NCI-H1694 treated with DMSO at 0.1 percent for 48 hours (cell line): ENCODE measurements around the gene LARP4B.

ENCODE experiments used
- DNase-seq: peaks from one replicate; lab custom pipeline; 2025; lab: John Stamatoyannopoulos, UW

LARP4B gene

DNA sequence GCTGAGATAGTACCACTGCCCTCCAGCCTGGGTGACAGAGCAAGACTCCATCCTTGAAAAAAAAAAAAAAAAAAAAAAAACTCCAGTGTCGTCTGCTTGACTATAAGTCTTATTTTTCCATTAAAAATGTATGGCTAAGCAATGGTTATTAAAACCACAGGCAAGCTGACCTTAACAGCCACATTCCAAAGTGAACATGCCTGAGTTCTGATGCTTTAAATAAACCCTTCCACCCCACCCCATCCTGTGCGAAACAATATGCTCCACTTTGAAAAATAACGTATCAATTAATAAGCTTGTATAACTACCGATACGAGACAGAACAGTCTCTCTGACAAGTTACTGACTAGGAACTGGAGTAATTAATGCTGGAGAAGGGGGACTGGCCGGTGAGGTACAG, 63.7 kb downstream of the LARP4B start:
- DNase-seq, result no peak

GRCh38 chr10:866577-866941, 64.9 kb downstream of the LARP4B start:
- DNase-seq, result no peak

GRCh38 chr10:865924-866576, 65.5 kb downstream of the LARP4B start:
- DNase-seq, result no peak

DNA sequence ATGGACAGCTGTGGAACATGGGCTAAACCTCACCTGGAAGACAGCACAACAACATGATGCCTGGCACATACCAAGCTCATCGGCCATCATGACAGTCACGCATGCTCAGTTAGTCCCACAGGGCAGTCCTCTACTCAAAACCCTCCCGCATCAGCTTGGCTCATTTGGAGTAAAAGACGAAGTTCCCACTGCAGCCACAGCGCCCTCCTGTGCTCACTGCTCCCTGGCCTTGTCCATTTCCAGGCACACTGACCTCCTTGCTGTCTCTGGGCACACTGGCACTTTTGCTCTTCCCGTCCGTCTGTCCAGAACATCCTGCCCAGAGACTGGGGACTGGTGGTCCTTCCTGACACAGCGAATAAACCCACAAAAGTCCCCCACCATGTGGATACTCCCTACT, 66.2 kb downstream of the LARP4B start:
- DNase-seq, result no peak

- no peak for DNase-seq
Observed at GRCh38 chr10:860519-860918, 71.0 kb downstream of the LARP4B start.

- no peak for DNase-seq
Observed at GRCh38 chr10:856416-857157, 74.9 kb downstream of the LARP4B start.

GRCh38 chr10:855671-856070, 75.8 kb downstream of the LARP4B start:
- DNase-seq, result no peak

DNA sequence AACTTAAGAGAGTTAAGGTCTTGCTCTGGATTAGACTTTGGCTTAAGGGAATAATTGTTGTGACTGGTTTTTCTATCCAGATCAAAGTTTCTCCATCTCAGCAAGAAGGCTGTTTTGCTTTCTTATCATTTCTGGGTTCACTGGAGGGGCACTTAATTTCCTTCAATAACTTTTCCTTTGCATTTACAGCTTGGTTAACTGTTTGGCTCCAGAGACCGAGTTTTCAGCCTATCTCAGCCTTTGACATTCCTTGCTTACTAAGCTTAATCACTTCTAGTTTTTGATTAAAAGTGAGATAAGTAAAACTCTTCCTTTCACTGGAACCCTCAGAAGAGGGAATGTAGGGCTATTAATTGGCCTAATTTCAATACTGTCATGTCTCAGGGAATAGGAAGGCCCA, 76.4 kb downstream of the LARP4B start:
- no peak for DNase-seq

DNA sequence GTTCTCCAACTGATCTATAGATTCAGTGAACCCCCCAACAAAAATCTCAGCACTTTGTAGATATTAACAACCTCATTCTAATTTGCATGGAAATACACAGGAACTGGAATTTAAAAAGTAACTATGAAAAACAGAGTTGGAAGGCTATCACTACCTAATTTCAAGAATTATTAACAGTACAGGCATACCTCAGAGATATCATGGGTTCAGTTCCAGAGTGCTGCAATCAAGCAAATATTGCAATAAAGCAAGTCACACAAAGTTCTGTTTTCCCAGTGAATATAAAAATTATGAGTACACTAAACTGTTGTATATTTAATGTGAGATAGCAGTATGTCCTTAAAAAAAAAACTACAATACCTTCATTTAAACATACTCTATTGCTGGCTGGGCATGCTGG, 78.5 kb downstream of the LARP4B start:
- no peak for DNase-seq

GRCh38 chr10:852386-852785, 79.1 kb downstream of the LARP4B start:
- DNase-seq, result no peak

GRCh38 chr10:851901-852300, 79.6 kb downstream of the LARP4B start:
- DNase-seq, result no peak

DNA sequence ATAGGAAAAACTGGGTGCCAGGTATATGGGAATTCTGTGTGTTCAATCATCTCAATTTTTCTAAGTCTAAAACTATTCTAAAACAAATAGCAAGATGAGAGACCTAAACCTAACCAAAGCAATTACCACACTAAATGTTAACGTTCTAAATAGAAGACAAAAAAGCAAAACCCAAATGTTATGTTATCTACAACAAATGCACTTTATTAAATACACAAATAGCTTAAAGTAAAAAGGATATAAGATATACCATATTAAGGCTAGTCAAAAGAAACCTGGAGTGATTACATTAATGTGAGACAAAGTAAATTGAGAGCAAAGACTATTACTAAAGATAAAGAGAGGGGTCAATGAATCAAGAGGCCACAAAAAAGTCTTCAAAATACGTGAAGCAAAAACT, 81.4 kb downstream of the LARP4B start:
- DNase-seq, result no peak

DNA sequence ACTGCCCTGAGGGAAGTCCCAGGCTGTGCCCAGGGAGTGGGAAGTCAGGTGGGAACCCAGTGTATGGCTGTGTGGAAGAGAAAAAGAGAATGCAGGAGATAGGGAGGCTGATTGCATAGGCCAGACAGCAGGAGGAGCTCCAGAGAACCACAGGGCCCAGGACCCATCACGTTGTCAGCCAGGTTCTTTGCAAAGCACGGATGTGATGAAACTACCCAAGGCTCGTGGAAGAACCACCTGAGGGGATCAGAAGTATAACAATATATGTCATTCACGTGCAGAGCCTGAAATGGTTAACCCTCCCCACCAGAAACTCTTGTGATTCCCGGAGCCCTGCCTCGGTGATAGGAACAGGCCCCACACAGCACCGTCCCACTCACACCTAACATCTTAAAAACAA, 83.6 kb downstream of the LARP4B start:
- no peak for DNase-seq

DNA sequence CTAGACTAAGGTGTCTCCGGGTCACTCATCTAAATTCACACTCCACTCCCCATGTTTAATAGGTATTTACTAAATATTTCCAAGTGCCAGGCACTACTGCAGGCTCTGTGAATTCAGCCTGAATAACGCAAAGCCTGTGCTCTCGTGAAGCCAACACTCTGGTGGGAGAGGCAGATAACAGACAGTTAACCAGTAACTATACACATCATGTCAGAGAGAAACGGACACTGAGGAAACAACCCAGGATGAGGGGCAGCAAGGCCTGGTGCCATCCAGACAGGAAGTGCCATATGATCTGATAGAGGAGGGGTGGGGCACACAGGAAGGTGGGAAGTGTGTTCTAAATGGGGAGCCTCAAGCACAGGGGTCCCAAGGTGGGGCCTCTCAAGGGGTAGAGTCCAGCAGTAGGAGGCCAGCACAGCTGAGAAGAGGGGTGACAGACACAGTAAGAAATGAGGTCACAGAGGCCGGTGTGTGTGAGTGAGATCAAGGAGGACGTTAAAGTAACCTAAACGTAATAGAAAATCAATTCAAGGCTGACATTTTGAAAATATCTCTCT, 85.3 kb downstream of the LARP4B start:
- DNase-seq, result no peak

- no peak for DNase-seq
Observed at GRCh38 chr10:845526-845925, 86.0 kb downstream of the LARP4B start.

GRCh38 chr10:844552-844951, 87.0 kb downstream of the LARP4B start:
- DNase-seq, result no peak

DNA sequence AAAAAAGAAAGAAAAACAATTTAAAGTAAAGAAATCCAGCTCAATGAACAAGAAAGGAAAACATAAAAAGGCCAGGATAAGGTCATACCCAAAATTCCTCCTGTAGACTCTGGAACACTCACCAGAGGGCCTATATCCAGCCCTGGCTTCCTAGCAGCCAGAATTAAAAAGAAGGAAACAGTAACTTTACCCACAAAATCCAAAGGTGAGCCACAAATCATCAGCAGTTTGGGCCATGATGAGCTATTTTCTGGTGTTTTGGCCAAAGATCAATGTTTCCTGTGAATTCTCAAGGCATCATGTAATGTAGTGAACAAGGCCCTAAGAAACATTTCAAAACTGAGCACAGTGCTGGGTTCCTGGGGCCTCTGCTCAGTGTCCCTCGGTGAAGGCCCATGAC, 87.8 kb downstream of the LARP4B start:
- DNase-seq, result no peak

- DNase-seq, result no peak
Observed at GRCh38 chr10:842795-843194, 88.7 kb downstream of the LARP4B start.

- no peak for DNase-seq
Observed at GRCh38 chr10:841535-841934, 90.0 kb downstream of the LARP4B start.

DNA sequence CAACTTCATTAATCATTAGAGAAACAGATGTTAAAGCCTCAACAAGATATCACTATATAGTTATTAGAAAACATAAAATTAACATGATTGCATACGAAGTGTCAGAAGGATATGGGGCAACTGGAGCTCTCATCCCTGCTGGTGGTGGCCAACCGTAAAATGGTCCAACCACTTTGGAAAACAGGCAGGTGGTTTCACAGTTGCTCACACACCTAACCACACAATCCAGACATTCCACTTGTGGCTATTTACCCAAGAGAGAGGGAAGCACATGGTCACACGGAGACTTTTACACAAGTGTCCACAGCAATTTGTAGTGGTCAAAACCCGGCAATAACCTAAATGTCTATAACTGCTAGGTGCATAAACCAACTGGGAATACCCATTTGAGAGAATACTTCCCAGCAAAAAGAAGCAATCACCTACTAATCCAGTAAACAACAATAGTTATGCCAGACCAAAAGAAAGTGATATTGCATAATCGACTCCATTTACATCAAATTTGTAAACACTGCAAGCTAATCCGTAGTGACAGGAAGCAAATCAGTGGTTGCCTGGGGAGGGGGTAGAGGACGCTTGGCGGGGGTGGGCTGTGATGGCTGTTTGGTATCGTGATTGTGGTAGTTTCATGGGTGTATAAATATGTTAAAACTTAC, 91.8 kb downstream of the LARP4B start:
- no peak for DNase-seq

GRCh38 chr10:836782-837181, 94.7 kb downstream of the LARP4B start:
- no peak for DNase-seq

GRCh38 chr10:834493-834892, 97.0 kb downstream of the LARP4B start:
- no peak for DNase-seq

GRCh38 chr10:829241-829640, 102.3 kb downstream of the LARP4B start:
- DNase-seq, result no peak
